WTC11 (cell line): Measurements from ENCODE around the gene SCAF11. TPM values are rescaled to one million over a fixed set of nuclear protein-coding genes. Genes with fewer than 3 reads are reported as not detected.

Experiments used
- ATAC-seq: fragments of 200-7000 bp; cut with Tn5 transposase; 2 replicates; pipeline ENCODE4 v1.10.0; 2021; ENCODE audit warnings: mild to moderate bottlenecking, moderate library complexity
- CTCF ChIA-PET: fragments of 300-600 bp; sonication (Branson Sonifier 250); formaldehyde crosslinking; loops from one replicate; lab custom pipeline; 2021; ENCODE audit warnings: antibody characterized with exemption; lab: Charles Lee
- POLR2A ChIA-PET: fragments of 350-600 bp; sonication (Branson Sonifier 250); formaldehyde crosslinking; loops from one replicate; lab custom pipeline; 2021; ENCODE audit warnings: antibody characterized with exemption; lab: Charles Lee
- DNase-seq: peaks from one replicate; pipeline ENCODE4 v3.0.0; 2021; ENCODE audit warnings: low spot score
- H3K27ac Mint-ChIP-seq: 2 replicates; pipeline ENCODE4 v1.8.0; 2021; ENCODE audit warnings: mixed read lengths
- H3K27me3 Mint-ChIP-seq: 2 replicates; pipeline ENCODE4 v1.8.0; 2021; ENCODE audit warnings: low read depth, mild to moderate bottlenecking, moderate library complexity, mixed read lengths
- H3K36me3 Mint-ChIP-seq: 2 replicates; pipeline ENCODE4 v1.8.0; 2021; ENCODE audit warnings: mixed read lengths
- H3K4me1 Mint-ChIP-seq: 2 replicates; pipeline ENCODE4 v1.8.0; 2022; ENCODE audit warnings: mixed read lengths
- H3K4me3 Mint-ChIP-seq: 2 replicates; pipeline ENCODE4 v1.8.0; 2021; ENCODE audit warnings: mild to moderate bottlenecking, moderate library complexity, mixed read lengths
- H3K9me3 Mint-ChIP-seq: 2 replicates; pipeline ENCODE4 v1.8.0; 2021; ENCODE audit warnings: mixed read lengths
- AFF4 ChIP-seq: sonication (generic); formaldehyde crosslinking; IDR thresholded peaks from 2 replicates; pipeline ENCODE4 v1.8.1; 2023; ENCODE audit warnings: mild to moderate bottlenecking, missing genetic modification reagents, borderline replicate concordance
- ATF1 ChIP-seq: sonication (generic); formaldehyde crosslinking; IDR thresholded peaks from 2 replicates; pipeline ENCODE4 v1.8.1; 2023; ENCODE audit warnings: mild to moderate bottlenecking, moderate library complexity, missing genetic modification reagents
- CDX4 ChIP-seq: fragments of 250-450 bp; sonication (Bioruptor Pico); IDR thresholded peaks from 2 replicates; pipeline ENCODE4 v1.9.0; 2021; ENCODE audit warnings: moderate library complexity, mild to moderate bottlenecking, inconsistent platforms, borderline replicate concordance
- CREB1 ChIP-seq: sonication (generic); formaldehyde crosslinking; IDR thresholded peaks from 2 replicates; pipeline ENCODE4 v1.8.0; 2023; ENCODE audit warnings: mild to moderate bottlenecking, missing genetic modification reagents
- CREM ChIP-seq: sonication (generic); formaldehyde crosslinking; IDR thresholded peaks from 2 replicates; pipeline ENCODE4 v1.8.1; 2022; ENCODE audit warnings: mild to moderate bottlenecking, missing genetic modification reagents, moderate library complexity
- E2F1 ChIP-seq: sonication (generic); formaldehyde crosslinking; IDR thresholded peaks from 2 replicates; pipeline ENCODE4 v1.8.0; 2022; ENCODE audit warnings: mild to moderate bottlenecking, missing genetic modification reagents
- ELF4 ChIP-seq: sonication (generic); formaldehyde crosslinking; IDR thresholded peaks from 2 replicates; pipeline ENCODE4 v1.8.1; 2022; ENCODE audit warnings: low read depth, mild to moderate bottlenecking, moderate library complexity, missing genetic modification reagents
- ESRRA ChIP-seq: sonication (generic); formaldehyde crosslinking; IDR thresholded peaks from 2 replicates; pipeline ENCODE4 v1.8.1; 2022; ENCODE audit warnings: mild to moderate bottlenecking, missing genetic modification reagents, borderline replicate concordance
- GRHL2 ChIP-seq: fragments of 250-450 bp; sonication (Bioruptor Pico); IDR thresholded peaks from 2 replicates; pipeline ENCODE4 v1.8.0; 2022; ENCODE audit warnings: mild to moderate bottlenecking, moderate library complexity; ENCODE audit not compliant: insufficient replicate concordance, severe bottlenecking
- GTF2I ChIP-seq: fragments of 250-450 bp; sonication (Bioruptor Pico); conservative IDR thresholded peaks from 2 replicates; pipeline ENCODE4 v1.4.0; 2021; ENCODE audit warnings: mild to moderate bottlenecking
- IRF2 ChIP-seq: sonication (generic); formaldehyde crosslinking; IDR thresholded peaks from 2 replicates; pipeline ENCODE4 v1.8.0; 2022; ENCODE audit warnings: low read depth, missing genetic modification reagents, borderline replicate concordance
- KAT7 ChIP-seq: sonication (generic); formaldehyde crosslinking; IDR thresholded peaks from 2 replicates; pipeline ENCODE4 v1.8.1; 2023; ENCODE audit warnings: missing genetic modification reagents, mild to moderate bottlenecking, borderline replicate concordance
- NFATC4 ChIP-seq: fragments of 250-450 bp; sonication (Bioruptor Pico); IDR thresholded peaks from 2 replicates; pipeline ENCODE4 v1.9.0; 2021; ENCODE audit warnings: mild to moderate bottlenecking
- NFYB ChIP-seq: sonication (generic); formaldehyde crosslinking; conservative IDR thresholded peaks from 2 replicates; pipeline ENCODE4 v1.8.0; 2022; ENCODE audit warnings: low read depth, missing genetic modification reagents
- OVOL2 ChIP-seq: fragments of 250-450 bp; sonication (Bioruptor Pico); IDR thresholded peaks from 2 replicates; pipeline ENCODE4 v1.9.0; 2021; ENCODE audit warnings: mild to moderate bottlenecking, borderline replicate concordance
- PRRX2 ChIP-seq: fragments of 250-450 bp; sonication (Bioruptor Pico); IDR thresholded peaks from 2 replicates; pipeline ENCODE4 v1.8.0; 2021; ENCODE audit warnings: mild to moderate bottlenecking
- RELA ChIP-seq: sonication (generic); formaldehyde crosslinking; IDR thresholded peaks from 2 replicates; pipeline ENCODE4 v1.8.1; 2022; ENCODE audit warnings: missing genetic modification reagents, mild to moderate bottlenecking, borderline replicate concordance
- SMAD3 ChIP-seq: sonication (generic); formaldehyde crosslinking; IDR thresholded peaks from 2 replicates; pipeline ENCODE4 v1.8.0; 2022; ENCODE audit warnings: missing genetic modification reagents, mild to moderate bottlenecking, borderline replicate concordance
- USF2 ChIP-seq: sonication (generic); formaldehyde crosslinking; IDR thresholded peaks from 2 replicates; pipeline ENCODE4 v1.8.1; 2023; ENCODE audit warnings: mild to moderate bottlenecking, missing genetic modification reagents, moderate library complexity
- ZBTB21 ChIP-seq: sonication (generic); formaldehyde crosslinking; IDR thresholded peaks from 2 replicates; pipeline ENCODE4 v1.8.1; 2023; ENCODE audit warnings: mild to moderate bottlenecking, missing genetic modification reagents, borderline replicate concordance
- ZMAT4 ChIP-seq: fragments of 250-450 bp; sonication (Bioruptor Pico); IDR thresholded peaks from 2 replicates; pipeline ENCODE4 v1.9.0; 2021; ENCODE audit warnings: mild to moderate bottlenecking
- ZNF219 ChIP-seq: sonication (generic); formaldehyde crosslinking; IDR thresholded peaks from 2 replicates; pipeline ENCODE4 v1.8.0; 2023; ENCODE audit warnings: missing genetic modification reagents, mild to moderate bottlenecking, borderline replicate concordance
- ZNF396 ChIP-seq: fragments of 250-450 bp; sonication (Bioruptor Pico); IDR thresholded peaks from 2 replicates; pipeline ENCODE4 v1.8.0; 2021; ENCODE audit warnings: mild to moderate bottlenecking, moderate library complexity, borderline replicate concordance
- ZNF423 ChIP-seq: fragments of 250-450 bp; sonication (Bioruptor Pico); IDR thresholded peaks from 2 replicates; pipeline ENCODE4 v2.1.2; 2022; ENCODE audit warnings: mild to moderate bottlenecking, moderate library complexity
- total RNA-seq: library from RNA; stranded (reverse); gene quantifications from 3 replicates; pipeline ENCODE4 v1.2.3, GENCODE V29; 2021

The SCAF11 gene
- total RNA-seq, 1 experiment from 2014 or later: 72.6 TPM

- TF ChIP-seq ZBTB21 (CRISPR knock-in tag) (no peak), AFF4 (CRISPR knock-in tag) (no peak), PRRX2 (CRISPR knock-in tag) (no peak), USF2 (CRISPR knock-in tag) (no peak), ZNF219 (CRISPR knock-in tag) (no peak), NFATC4 (CRISPR knock-in tag) (no peak), GTF2I (CRISPR knock-in tag) (no peak), OVOL2 (CRISPR knock-in tag) (no peak), ELF4 (CRISPR knock-in tag) (no peak)
Observed at GRCh38 chr12:45981075-45981837, 9.1 kb downstream of the SCAF11 start (continued).

GRCh38 chr12:45980540-45980939, 9.8 kb downstream of the SCAF11 start:
- H3K9me3 Mint-ChIP-seq: no peaks in the 10 kb centered on the region
- ATAC-seq: no peak
- H3K4me3 Mint-ChIP-seq: no peak overlapping the region
- H3K4me1 Mint-ChIP-seq: peaks cover 22% of the 10 kb centered on the region
- TF ChIP-seq ATF1 (CRISPR knock-in tag) (no peak), ZNF423 (CRISPR knock-in tag) (no peak), SMAD3 (no peak), KAT7 (CRISPR knock-in tag) (no peak), IRF2 (no peak)
- TF ChIP-seq, all 79 proteins: peak for 0
- H3K27me3 Mint-ChIP-seq: no peaks in the 10 kb centered on the region
- H3K27ac Mint-ChIP-seq: no peak overlapping the region
- no peak for DNase-seq
- CTCF ChIA-PET: interaction anchor here (1.0 kb wide), 1 partner anchor 10 kb away, joined by 3 read pairs; no protein-coding TSS in a partner anchor
- POLR2A ChIA-PET: interaction anchor here (1.2 kb wide), 1 partner anchor 9 kb away, joined by 5 read pairs; no protein-coding TSS in a partner anchor
- peaks cover 5% of the 10 kb centered on the region; the same call in 1 of the 2 replicates for H3K36me3 Mint-ChIP-seq

GRCh38 chr12:45978108-45978507, 12.3 kb downstream of the SCAF11 start:
- CTCF ChIA-PET: no interaction called here
- Mint-ChIP-seq H3K9me3 (no peaks in the 10 kb centered on the region), H3K4me1 (peaks cover 23% of the 10 kb centered on the region)

More at GRCh38 chr12:45978108-45978507, 12.3 kb downstream of the SCAF11 start:
- DNase-seq (no peak), ATAC-seq (no peak)
- H3K4me3 Mint-ChIP-seq: no peak overlapping the region
- no peaks in the 10 kb centered on the region for H3K27me3 Mint-ChIP-seq
- H3K36me3 Mint-ChIP-seq: peaks cover 4% of the 10 kb centered on the region; the same call in 1 of the 2 replicates
- H3K27ac Mint-ChIP-seq: no peak overlapping the region
- POLR2A ChIA-PET: no interaction called here
- TF ChIP-seq ZNF219 (CRISPR knock-in tag) (no peak), ZNF396 (CRISPR knock-in tag) (no peak), E2F1 (CRISPR knock-in tag) (no peak), IRF2 (no peak), CREB1 (CRISPR knock-in tag) (no peak), ESRRA (CRISPR knock-in tag) (no peak), CDX4 (CRISPR knock-in tag) (no peak), ZMAT4 (CRISPR knock-in tag) (no peak), NFYB (CRISPR knock-in tag) (no peak), CREM (CRISPR knock-in tag) (no peak), GRHL2 (CRISPR knock-in tag) (no peak), RELA (no peak)
